ENCODE measurements around the gene HK1. TPM values are rescaled to one million over a fixed set of nuclear protein-coding genes. Genes with fewer than 3 reads are reported as not detected.

HK1 gene
- total RNA-seq, 2 experiments from 2014 or later: 126 to 127 TPM

DNA sequence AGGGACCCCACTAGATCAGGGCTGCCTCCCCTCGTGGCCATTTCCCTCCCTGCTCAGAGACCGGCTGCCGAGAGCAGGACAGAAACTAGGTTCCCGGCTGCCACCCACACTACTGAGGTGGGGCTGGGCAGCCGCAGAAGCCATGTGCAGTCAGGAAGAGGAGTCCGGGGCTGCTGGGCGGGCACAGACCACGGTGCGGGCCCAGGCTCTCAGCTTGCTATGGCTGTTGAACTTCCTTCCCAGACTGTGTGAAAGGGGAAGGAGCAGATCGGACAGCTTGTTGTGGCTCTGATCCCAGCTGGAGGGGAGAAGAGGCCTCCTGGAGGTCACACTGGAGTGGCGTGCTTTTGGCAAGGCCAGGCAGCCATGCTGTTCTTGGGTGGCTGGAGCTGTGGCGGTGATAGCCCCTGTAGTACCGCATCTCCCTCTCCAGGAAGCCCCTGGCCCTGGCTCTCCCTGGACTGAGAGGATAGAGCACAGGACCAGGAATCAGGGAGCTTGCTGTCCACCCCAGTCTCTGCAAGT lies 56.8 kb downstream of the HK1 start:
- Mint-ChIP-seq H3K4me1 (peaks cover 69% of the 10 kb centered on the region), H3K27ac (peak overlapping the region; percentile 85), H3K4me3 (peak overlapping the region; percentile 46), H3K27me3 (no peaks in the 10 kb centered on the region), H3K36me3 (ENCODE audit: low read depth) (peaks cover 21% of the 10 kb centered on the region), H3K9me3 (no peaks in the 10 kb centered on the region)
- ChIA-PET POLR2A (interaction anchor here (0.6 kb wide), 1 partner anchor 16 kb away, joined by 5 read pairs; no protein-coding TSS in a partner anchor), CTCF (interaction anchor here (1.0 to 1.7 kb wide), 4 partner anchors 10 to 21 kb away, joined by 3 to 8 read pairs (median 4); no protein-coding TSS in a partner anchor)
- DNase-seq: no peak

DNA sequence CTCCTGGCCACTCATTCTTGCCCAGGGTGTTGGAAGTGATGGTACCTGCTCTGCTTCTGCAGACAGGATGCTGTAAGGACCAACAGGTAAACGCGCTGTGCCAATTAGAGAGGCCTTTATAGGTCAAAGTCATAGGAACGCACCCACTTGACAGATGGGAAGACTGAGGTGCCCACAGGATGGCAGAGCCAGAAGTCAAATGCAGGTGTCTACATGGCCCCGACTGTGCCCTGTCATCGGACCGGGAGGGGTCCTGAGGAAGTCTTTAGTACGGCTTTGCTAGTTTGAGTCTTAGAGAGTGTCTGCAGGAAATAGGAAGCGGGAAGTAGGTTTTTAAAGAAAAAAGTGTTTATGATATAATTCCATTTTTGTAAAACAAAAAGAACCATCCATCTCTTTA lies 57.3 kb downstream of the HK1 start:
- Mint-ChIP-seq H3K27me3 (no peaks in the 10 kb centered on the region), H3K27ac (peak overlapping the region; percentile 74), H3K4me1 (peaks cover 68% of the 10 kb centered on the region), H3K36me3 (ENCODE audit: low read depth) (peaks cover 18% of the 10 kb centered on the region), H3K9me3 (no peaks in the 10 kb centered on the region), H3K4me3 (no peak overlapping the region)
- ChIA-PET CTCF (interaction anchor here (1.0 to 1.7 kb wide), 3 partner anchors 10 to 22 kb away, joined by 3 to 5 read pairs (median 3); no protein-coding TSS in a partner anchor), POLR2A (no interaction called here)
- no peak for DNase-seq

DNA sequence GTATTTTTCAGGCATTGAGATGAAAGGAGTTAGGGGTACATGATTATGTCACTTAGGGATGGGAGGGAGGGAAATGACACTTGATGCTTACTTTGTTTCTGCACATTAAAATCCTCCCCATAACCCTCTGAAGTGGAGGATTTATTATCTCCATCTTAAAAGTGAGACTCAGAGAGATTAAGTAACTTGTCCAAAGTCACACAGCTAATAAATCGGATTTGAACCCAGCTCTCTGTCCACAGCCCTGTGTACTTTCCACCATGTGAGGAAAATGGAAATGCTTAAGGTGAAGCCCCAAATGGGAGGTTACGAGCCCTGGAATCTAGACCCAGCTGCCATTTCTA lies 58.6 kb downstream of the HK1 start:
- Mint-ChIP-seq H3K27ac (no peak overlapping the region), H3K4me1 (peaks cover 75% of the 10 kb centered on the region)
- POLR2A ChIA-PET: no interaction called here

DNA sequence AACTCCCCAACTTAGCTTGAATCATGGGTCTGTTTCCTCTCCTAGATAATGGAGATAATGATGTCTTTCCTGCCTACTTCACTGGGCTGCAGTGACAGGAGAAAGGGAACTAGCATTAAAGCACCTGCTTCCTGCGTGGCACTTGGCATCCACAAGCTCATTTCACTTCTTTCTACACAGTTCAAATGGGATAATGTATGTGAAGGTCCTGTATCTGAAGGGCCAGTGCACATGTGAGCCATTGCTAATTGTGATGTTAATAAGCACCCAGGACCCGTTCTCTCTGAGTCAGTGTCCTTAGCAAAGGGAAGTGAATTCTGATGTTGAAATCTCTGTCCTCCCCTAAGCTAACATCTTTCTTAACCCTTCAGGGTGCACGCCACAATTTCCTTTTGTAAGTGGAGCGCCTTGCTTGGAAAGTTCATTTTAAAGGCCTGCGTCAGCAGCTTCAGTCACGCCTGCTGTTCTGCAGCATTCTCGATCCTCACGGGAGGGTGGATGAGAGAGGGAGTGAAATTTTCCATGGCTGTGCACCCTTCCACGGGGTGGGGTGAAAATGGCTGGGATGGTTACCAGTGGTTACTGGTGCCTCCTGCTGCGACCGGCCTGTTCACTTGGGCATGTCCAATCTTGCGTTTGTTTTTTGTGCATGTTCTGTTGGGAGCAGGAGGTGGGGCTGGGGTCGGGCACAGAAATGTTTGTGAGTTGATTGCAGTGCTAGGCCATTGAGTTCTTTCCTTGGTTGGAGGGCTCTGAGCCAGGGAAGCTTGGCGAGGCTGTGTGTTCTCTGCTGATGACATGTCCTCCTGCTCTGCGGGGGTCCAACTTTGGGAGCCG lies 59.2 kb downstream of the HK1 start:
- peaks cover 76% of the 10 kb centered on the region for H3K4me1 Mint-ChIP-seq
- ChIA-PET CTCF (no interaction called here), POLR2A (no interaction called here)
- H3K4me3 Mint-ChIP-seq: no peak overlapping the region
- no peak overlapping the region for H3K27ac Mint-ChIP-seq
- no peaks in the 10 kb centered on the region for H3K9me3 Mint-ChIP-seq
- peaks cover 27% of the 10 kb centered on the region for H3K36me3 Mint-ChIP-seq (ENCODE audit: low read depth)
- no peaks in the 10 kb centered on the region for H3K27me3 Mint-ChIP-seq
- DNase-seq: no peak

More for the DNA sequence above, 58.6 kb downstream of the HK1 start:
- Mint-ChIP-seq H3K4me3 (no peak overlapping the region), H3K9me3 (no peaks in the 10 kb centered on the region), H3K36me3 (ENCODE audit: low read depth) (peaks cover 21% of the 10 kb centered on the region), H3K27me3 (no peaks in the 10 kb centered on the region)
- CTCF ChIA-PET: interaction anchor here (0.6 kb wide), 1 partner anchor 549 kb away, joined by 5 read pairs; no protein-coding TSS in a partner anchor
- DNase-seq: no peak

DNA sequence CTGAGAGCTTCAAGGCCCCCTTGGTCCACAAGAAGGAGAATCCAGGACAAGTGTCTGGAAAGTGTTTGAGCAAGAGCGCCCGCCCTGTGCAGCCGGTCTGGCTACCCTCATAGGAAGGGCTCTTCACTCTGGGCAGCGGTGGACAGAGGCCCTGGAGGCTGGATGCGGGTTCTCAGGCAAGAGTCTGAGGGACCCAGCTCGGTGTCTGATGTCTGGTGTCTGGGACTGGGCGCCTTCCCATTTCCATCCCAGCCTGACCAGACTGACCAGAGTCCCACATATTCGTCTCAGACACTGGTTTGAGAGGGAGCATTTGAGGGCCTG lies 59.8 kb downstream of the HK1 start:
- no peak for DNase-seq
- H3K27ac Mint-ChIP-seq: no peak overlapping the region
- H3K9me3 Mint-ChIP-seq: no peaks in the 10 kb centered on the region
- CTCF ChIA-PET: no interaction called here
- H3K4me3 Mint-ChIP-seq: no peak overlapping the region
- POLR2A ChIA-PET: no interaction called here
- H3K27me3 Mint-ChIP-seq: no peaks in the 10 kb centered on the region
- H3K36me3 Mint-ChIP-seq (ENCODE audit: low read depth): peaks cover 26% of the 10 kb centered on the region
- peaks cover 76% of the 10 kb centered on the region for H3K4me1 Mint-ChIP-seq

DNA sequence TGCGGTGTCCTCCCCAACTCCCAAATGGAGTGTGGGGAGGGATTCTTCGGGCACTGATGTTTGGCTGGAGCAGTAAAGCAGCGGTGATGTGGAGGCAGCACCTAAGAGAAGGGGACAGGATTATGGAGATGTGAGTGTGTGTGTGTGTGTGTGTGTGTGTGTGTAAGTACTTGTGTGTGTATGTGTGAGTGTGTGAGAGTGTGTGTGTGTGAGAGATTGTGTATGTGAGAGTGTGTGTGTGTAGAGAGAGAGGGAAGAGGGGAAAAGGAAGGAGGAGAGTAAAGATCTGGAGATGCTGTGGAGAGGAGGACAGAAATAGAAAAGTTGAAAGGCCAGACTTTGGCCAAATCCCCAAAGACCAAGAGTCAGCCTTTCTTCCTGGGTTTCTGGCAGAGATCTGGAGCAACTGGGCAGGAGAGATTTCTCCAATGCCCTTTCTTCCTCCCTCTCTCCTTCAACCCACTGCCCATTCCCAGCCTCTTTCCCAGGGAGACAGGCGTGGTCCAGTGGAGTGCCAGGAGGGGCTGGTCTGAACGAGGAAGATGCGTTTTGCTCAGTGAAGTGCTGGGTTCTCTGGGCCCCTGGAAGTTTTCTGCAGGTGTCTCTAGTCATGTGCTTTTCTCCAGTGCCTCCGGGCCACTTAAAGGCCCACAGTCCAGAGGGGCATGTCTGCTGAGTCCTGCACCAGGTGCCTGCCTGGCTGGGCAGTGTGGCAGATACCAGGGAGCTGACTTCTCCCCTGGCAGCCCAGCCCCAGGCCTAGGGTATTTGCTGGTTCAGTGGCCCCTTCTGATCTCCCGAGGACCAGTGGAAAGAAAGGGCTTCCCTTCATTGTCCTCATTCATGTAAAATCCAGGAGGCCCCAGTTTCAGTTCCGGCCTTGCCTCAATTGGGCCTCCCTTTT lies 60.5 kb downstream of the HK1 start:
- Mint-ChIP-seq H3K27me3 (no peaks in the 10 kb centered on the region), H3K27ac (peak overlapping the region; percentile 70), H3K36me3 (ENCODE audit: low read depth) (peaks cover 31% of the 10 kb centered on the region), H3K4me3 (no peak overlapping the region), H3K4me1 (peaks cover 77% of the 10 kb centered on the region), H3K9me3 (no peaks in the 10 kb centered on the region)
- ChIA-PET POLR2A (interaction anchor here (0.6 kb wide), 1 partner anchor 358 kb away, joined by 3 read pairs; no protein-coding TSS in a partner anchor), CTCF (interaction anchor here (0.7 to 0.9 kb wide), 5 partner anchors 10 to 106 kb away, joined by 3 read pairs; no protein-coding TSS in a partner anchor)
- DNase-seq: no peak

DNA sequence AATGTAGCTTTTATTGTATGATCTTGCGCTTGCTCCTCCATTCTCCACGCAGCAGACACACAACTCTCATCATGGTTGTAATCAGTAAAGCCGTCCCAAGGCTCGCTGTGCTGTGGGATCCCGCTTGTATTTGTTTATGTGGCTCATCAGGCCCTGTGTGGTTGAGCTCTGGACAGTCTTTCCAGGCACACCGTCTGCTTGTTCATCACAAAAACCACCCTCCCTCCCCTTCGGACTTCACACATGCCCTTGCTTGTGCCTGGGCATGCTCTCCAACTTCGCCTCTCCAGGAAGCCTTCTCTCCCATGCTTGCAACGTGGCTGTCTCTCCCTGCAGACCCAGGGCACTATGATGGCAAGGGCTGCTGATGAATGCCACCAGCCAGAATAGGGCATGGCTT lies 62.4 kb downstream of the HK1 start:
- H3K27ac Mint-ChIP-seq: no peak overlapping the region
- ChIA-PET POLR2A (no interaction called here), CTCF (interaction anchor here (1.2 to 3.1 kb wide), 3 partner anchors 10 to 21 kb away, joined by 3 to 11 read pairs (median 5); no protein-coding TSS in a partner anchor)
- H3K4me3 Mint-ChIP-seq: no peak overlapping the region
- no peaks in the 10 kb centered on the region for H3K27me3 Mint-ChIP-seq
- DNase-seq: no peak
- peaks cover 2% of the 10 kb centered on the region for H3K9me3 Mint-ChIP-seq
- peaks cover 78% of the 10 kb centered on the region for H3K4me1 Mint-ChIP-seq
- H3K36me3 Mint-ChIP-seq (ENCODE audit: low read depth): peaks cover 47% of the 10 kb centered on the region

DNA sequence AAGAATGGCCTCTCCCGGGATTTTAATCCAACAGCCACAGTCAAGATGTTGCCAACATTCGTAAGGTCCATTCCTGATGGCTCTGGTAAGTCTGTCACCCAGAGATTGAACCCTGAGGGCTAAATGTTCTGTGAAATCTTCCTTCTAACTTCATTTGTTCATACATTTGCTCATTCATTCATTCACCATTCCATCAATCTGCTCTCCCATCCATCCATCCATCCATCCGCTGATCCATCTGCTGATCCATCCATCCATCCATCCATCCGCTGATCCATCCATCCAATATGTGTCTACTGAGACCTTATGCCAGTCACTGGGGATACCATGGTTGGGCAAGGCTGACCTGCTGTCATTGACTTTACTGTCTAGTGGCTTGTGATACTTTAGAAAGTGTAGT lies 65.6 kb downstream of the HK1 start:
- Mint-ChIP-seq H3K4me3 (peak overlapping the region; percentile 54), H3K27me3 (no peaks in the 10 kb centered on the region), H3K4me1 (peaks cover 85% of the 10 kb centered on the region), H3K36me3 (ENCODE audit: low read depth) (peaks cover 71% of the 10 kb centered on the region), H3K9me3 (peaks cover 2% of the 10 kb centered on the region), H3K27ac (peak overlapping the region; percentile 92)
- POLR2A ChIA-PET: no interaction called here
- CTCF ChIA-PET: no interaction called here
- DNase-seq: no peak

DNA sequence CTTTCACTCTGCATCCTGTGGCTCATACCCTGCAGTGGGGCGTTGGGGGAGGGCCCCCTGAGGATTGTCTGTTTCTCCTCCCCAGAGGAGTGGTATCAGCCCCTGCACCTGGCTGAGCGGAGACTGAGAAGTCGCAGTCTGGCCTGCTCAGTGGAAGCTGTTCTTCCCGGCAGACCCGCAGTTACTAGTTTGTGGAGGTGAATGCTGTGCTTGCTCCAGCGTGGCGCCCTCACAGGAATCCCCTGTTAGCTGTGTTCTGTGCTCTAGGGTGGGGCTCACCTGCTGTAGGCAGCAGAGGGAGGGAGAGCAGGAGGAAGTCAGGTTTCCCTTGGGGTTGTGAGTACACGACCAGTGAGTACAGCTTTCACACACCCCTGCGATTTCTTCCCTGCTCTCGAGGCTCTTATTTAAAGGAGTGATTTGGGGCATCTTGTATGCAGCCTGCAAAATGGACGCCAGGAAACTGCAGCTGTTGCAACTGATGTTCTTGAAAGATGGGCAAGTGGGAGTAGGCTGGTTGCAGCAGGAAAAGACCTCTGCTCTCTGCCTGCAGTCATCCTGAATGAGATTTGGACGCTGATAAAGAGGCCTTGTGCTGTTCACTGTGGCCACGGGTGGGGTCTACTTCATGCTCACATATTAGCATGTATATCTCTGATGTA lies 66.4 kb downstream of the HK1 start:
- Mint-ChIP-seq H3K4me3 (peak overlapping the region; percentile 54), H3K36me3 (ENCODE audit: low read depth) (peaks cover 74% of the 10 kb centered on the region), H3K9me3 (peaks cover 2% of the 10 kb centered on the region), H3K4me1 (peaks cover 86% of the 10 kb centered on the region), H3K27me3 (no peaks in the 10 kb centered on the region), H3K27ac (peak overlapping the region; percentile 92)
- CTCF ChIA-PET: interaction anchor here (0.7 to 0.9 kb wide), 2 partner anchors 12 to 27 kb away, joined by 3 read pairs; no protein-coding TSS in a partner anchor
- POLR2A ChIA-PET: interaction anchor here (0.6 kb wide), 1 partner anchor 25 kb away, joined by 3 read pairs; no protein-coding TSS in a partner anchor
- peak; percentile 51 for DNase-seq

DNA sequence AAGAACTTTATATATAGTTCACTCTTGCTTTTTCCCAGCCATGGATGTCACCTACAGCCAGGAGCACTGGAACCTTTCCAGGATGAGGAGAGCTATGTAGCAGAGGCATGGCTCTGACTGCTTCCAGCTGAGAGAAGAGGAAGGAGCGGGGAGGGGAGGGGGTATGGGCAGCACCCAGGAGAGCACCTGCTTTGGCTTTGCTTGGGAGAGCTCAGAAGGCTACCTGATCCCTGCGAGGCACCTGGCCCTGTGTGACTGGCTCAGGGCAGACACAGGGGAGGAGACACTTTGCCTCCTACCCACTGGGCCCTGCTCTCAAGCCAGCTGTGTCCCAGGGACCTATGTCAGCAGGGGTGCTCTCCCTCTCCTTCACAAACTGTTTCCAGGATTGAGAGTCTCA lies 67.1 kb downstream of the HK1 start:
- Mint-ChIP-seq H3K4me1 (peaks cover 88% of the 10 kb centered on the region), H3K27ac (peak overlapping the region; percentile 92), H3K36me3 (ENCODE audit: low read depth) (peaks cover 77% of the 10 kb centered on the region), H3K9me3 (peaks cover 2% of the 10 kb centered on the region), H3K4me3 (peak overlapping the region; percentile 54), H3K27me3 (no peaks in the 10 kb centered on the region)
- DNase-seq: no peak
- ChIA-PET CTCF (interaction anchor here (0.7 to 0.9 kb wide), 3 partner anchors 11 to 28 kb away, joined by 3 to 5 read pairs (median 3); no protein-coding TSS in a partner anchor), POLR2A (no interaction called here)

DNA sequence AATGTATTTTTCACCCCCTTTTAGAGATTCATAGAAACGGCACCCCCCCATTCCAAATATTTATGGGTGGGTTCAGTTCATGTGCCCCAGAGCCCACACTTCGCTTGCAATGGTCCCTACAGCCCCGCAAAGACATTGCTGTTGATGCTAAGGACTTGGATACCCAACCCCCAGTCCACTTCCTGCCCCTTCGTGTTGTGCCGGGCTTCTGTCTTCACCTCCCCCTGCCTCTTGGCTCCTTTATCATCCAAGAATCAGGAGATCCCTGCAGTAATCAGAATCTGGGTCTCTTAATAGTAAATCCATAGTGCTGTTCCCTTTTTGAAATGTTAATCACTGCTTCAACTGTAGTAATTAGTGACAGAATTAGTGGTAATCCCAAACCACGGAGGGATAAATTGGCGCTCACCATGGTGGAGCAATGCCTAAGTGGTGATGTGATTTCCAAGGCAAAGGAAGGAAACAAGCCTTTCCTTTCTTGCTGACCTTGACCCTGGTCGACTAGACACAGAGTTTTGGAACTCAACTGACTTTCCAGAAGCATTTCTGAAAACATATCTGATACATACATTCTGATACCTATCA lies 67.7 kb downstream of the HK1 start:
- H3K9me3 Mint-ChIP-seq: peaks cover 2% of the 10 kb centered on the region
- no peaks in the 10 kb centered on the region for H3K27me3 Mint-ChIP-seq
- DNase-seq: no peak
- H3K4me1 Mint-ChIP-seq: peaks cover 85% of the 10 kb centered on the region
- ChIA-PET POLR2A (no interaction called here), CTCF (interaction anchor here (0.7 kb wide), 1 partner anchor 11 kb away, joined by 5 read pairs; no protein-coding TSS in a partner anchor)
- H3K4me3 Mint-ChIP-seq: peak overlapping the region; percentile 41
- H3K27ac Mint-ChIP-seq: peak overlapping the region; percentile 92
- peaks cover 80% of the 10 kb centered on the region for H3K36me3 Mint-ChIP-seq (ENCODE audit: low read depth)

DNA sequence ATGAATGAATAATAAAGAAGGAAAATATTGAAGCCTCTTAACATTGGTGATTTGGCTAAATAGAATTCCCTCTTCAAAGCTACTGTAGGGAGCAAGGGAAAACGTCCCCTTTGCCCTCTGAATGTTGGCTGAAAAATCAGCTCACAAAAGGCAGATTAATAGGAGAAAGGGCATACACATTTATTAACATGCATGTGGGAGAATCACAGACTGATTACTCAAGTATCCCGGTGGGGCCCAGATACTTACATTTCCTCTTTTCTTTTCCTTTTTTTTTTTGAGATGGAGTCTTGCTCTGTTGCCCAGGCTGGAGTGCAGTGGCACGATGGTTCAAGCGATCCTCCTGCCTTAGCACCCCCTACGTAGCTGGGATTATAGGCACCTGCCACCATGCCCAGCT lies 68.5 kb downstream of the HK1 start:
- POLR2A ChIA-PET: no interaction called here
- Mint-ChIP-seq H3K4me3 (no peak overlapping the region), H3K27ac (peak overlapping the region; percentile 92), H3K4me1 (peaks cover 85% of the 10 kb centered on the region), H3K36me3 (ENCODE audit: low read depth) (peaks cover 81% of the 10 kb centered on the region), H3K9me3 (peaks cover 2% of the 10 kb centered on the region), H3K27me3 (no peaks in the 10 kb centered on the region)
- CTCF ChIA-PET: no interaction called here
- DNase-seq: no peak

All from activated CD4-positive, alpha-beta T cell treated with anti-CD3 and anti-CD28 coated beads, Interleukin-2, amount 10 ng/mL, durations not matched to agents 7 days and 5 days (primary cell).